HG02943 (cell line): ENCODE measurements around the gene ROR2.
"Not testable (repeated sequence)": the region's sequence is repeated elsewhere in the genome, so short reads cannot be mapped to it uniquely, and the experiment has no call there.

Experiments
- ATAC-seq: cut with Tn5 transposase; IDR thresholded peaks from one replicate; pipeline ENCODE4 v1.9.1; 2021; ENCODE audit warnings: mild to moderate bottlenecking, low read depth, moderate library complexity; ENCODE audit not compliant: unreplicated experiment

ROR2 gene

DNA sequence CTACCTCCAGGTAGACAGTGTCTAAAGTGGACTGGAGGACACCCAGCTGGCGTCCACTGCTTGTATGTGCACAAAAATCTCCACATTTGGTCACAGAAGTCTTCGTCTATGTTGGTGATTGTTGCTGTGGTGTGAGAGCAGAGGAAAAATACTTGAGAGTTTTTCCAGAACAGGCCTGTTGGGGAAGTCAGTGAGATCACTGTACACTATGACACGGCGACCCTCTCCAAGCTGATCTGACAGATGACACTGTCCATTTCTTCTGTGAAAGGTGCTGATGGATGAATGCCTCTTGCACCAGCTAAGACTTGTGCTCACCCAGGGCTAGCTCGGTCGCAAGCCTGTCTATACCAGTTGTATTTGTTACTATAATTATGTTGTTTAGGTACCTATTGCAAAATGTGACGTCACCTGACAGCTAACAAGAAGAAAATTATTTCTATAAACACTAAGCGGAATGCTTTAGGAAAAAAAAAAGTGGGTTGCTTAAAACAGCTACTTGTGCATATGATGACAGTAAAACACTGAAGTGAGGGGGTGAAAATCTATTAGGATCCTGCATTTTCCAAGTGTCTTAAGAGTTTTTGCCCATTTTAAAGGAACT, 142.3 kb downstream of the ROR2 start:
- no peak for ATAC-seq

DNA sequence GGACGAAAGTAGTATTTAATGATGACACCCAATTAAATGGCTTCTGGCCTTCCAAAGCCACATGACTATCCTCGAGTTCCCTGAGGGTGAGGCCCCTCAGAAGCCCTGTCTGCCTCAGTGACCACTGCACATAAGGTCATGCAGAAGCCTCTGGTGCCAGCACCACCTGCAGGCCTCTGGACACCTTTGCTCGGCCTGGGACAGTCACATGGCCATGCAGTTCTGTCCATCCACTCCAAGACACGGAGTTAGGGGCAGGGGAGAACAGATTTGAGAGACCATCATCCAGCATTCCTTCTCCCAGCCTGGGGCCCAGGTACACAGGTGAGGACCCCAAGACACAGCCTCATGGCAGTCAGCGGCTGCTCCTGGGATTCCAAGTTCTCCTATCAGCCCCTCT, 145.0 kb downstream of the ROR2 start:
- no peak for ATAC-seq

DNA sequence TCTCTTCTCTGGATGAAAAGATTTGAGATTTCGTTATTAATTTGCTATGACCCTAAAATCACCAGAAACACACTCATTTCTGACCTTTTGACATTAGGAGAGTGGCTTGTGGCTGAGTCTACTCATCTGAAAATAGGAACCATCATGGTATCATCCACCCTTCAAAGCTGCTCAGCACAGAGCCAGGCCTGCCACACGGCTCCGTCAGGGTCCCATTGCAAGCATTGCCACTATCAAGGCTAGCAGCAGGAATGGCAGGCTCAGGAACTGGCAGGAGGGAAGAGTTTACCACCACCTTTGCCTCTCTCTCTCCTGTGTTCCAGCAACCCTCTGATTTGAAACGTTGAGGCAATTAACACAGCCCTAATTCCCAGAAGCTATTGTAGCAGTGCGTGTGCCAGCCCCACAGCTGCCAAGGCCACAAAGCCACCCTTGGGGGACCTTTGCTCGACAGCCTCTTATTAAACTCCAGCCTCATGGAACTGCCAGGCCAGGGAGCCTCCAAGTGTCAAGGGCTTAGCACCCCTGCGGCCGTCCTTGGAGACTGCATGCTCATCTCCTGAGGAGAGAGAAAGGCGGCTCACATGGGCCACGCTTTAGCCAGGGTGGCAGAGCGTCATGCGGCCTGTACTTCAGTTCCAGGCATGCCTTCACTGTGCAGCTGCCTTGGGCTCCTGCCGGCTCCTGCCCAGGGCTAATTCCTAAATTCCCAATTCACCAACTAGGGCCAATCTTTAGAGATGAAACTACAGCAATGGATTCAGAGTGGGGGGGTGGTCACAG, 145.9 kb downstream of the ROR2 start:
- ATAC-seq, result no peak

DNA sequence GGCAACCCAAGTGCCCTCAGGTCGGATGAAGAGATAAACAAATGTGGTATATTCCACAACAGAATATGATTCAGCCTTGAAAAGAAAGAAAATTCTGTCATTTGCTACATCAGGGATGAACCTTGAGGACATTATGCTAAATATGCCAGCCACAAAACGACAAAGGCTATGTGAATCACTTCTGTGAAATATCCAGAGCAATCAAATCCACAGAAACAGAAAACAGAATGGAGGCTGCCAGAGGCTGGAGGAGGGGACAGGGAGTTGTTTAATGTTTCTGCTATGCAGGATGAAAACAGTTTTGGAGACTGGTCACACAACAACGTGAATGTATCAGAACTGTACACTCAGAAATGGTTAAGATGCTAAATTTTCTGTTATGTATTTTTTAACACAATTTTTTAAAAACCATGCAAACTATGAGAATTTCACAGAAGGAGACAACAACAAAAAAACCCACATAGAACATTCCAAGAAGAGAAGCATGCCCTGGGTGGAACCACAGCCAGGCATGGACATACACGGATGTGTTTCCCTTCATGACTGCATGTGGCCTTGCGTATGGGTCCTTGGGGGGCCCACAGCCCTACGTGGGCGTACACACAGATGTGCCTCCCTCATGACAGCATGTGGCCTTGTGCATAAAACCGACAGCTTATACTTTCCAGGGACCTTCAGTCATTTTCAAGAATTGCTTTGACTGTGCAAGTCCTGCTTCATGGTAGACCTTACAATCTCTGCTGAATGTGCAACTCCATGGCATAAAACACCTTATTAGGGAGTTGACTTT, 146.7 kb downstream of the ROR2 start:
- no peak for ATAC-seq

DNA sequence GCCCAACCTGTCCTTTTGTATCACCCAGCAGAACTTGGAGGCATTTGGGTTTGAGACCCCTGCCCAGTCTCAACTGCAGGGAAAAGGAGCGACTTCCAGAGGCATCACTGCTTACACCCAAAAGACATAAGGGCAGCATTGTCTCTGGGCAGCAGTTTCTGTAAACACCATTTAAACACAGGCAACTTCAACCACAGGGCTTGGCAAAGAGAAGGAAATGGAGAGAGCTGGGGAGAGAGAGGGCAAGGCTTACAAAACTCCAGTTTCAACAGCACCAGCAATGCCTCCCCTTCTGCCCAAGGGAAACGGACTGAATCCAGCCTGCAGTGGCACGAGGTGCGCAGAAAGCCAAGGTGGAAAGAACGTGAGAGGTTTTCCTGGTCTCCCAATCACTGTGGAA, 147.6 kb downstream of the ROR2 start:
- ATAC-seq, result no peak

DNA sequence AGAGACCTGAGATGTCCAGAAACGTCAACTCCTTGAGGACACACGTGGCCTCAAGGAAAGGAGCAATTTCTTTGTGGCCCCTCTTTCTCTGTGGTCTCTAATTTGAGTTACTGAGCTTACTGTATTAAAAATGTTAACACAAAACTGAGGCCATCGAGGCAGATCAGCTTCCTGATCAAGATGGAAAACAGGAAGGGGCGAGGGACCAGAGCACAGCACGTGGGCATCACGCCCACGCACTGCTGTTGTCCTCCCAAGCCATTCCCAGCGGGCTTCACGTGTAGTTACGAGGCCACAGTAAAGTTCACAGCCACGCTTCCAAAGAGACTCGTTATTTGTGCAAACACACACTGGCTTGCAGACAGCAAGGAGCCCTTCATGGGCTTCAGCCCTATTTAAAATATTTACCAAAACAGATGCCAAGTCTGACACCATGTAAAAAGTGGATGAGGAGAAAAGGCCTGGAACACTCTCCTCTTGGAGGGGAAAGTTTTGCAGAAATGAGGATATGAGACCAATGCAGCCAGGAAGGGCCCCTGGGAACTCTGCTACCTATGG, 149.5 kb downstream of the ROR2 start:
- no peak for ATAC-seq

DNA sequence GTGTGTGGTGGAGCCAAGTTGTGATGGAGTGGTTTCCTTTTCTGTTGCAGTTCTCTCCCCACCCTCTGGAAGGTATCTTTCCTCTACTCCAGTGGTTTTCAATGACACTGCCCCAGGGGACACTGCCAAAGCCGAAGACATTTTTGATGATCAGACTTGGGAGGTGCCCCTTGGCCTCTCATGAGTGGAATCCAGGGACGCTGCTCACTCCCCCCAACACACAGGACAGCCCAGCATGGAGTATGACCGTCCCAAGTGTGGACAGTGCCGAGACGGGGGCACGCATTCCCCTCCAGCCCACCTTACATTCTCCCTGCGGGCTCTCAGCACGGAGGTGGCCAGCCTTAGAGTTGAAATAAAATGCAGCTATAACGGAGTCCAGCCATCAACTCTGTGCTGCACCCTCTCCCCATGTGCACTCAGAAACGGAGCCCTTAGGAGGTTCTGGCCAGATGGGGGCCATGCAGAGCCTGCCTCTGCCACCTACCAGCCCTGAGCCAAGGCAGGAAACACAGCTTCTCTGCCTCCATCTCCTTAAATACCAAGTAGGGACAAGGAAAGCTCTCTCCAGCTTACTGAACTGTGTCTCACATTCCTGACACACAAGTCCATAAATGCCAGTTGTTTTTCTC, 150.8 kb downstream of the ROR2 start:
- no peak for ATAC-seq

DNA sequence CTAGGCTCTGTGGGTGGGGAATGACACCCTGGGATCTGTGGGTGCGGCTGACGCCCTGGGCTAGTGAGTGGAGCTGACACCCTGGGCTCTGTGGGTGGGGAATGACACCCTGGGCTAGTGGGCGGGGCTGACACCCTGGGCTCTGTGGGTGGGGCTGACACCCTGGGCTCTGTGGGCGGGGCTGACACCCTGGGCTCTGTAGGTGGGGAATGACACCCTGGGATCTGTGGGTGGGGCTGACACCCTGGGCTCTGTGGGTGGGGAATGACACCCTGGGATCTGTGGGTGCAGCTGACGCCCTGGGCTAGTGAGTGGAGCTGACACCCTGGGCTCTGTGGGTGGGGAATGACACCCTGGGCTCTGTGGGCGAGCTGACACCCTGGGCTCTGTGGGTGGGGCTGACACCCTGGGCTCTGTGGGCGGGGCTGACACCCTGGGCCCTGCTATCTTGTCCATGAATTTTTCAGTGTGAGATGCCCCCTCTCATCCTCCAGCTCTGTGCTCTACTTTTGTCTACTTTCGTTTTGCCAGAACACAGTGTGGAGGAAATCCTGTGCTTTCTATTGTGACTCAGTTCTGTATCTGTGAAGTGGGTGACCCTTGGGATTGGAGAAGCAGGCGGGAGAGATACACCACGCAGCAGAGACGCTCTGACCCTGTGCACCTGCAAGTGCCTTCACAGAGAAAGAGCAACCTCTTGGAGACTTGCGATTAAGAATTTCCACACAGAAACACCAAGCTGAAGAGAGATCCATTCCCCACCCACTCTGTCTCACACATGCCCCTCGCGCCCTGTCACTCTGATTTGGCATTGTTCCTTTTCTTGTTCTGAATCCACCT, 151.5 kb downstream of the ROR2 start:
- ATAC-seq, result not testable (repeated sequence)

DNA sequence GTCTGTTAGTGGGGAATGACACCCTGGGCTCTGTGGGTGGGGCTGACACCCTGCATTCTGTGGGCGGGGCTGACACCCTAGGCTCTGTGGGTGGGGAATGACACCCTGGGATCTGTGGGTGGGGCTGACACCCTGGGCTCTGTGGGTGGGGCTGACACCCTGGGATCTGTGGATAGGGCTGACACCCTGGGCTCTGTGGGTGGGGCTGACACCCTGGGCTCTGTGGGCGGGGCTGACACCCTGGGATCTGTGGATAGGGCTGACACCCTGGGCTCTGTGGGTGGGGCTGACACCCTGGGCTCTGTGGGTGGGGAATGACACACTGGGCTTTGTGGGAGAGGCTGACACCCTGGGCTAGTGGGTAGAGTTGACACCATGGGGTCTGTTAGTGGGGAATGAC, 152.5 kb downstream of the ROR2 start:
- ATAC-seq, result not testable (repeated sequence)

DNA sequence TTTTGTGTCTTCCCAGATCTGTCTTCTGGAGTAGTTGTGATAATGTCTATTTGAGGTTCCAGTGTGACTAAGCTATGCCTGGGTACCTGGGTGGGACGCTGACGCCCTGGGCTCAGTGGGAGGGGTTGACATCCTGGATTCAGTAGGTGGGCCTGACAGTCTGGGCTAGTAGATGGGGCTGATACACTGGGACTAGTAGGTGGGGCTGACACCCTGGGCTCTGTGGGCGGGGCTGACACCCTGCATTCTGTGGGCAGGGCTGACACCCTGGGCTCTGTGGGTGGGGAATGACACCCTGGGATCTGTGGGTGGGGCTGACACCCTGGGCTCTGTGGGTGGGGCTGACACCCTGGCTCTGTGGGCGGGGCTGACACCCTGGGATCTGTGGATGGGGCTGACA, 153.5 kb downstream of the ROR2 start:
- ATAC-seq, result not testable (repeated sequence)

DNA sequence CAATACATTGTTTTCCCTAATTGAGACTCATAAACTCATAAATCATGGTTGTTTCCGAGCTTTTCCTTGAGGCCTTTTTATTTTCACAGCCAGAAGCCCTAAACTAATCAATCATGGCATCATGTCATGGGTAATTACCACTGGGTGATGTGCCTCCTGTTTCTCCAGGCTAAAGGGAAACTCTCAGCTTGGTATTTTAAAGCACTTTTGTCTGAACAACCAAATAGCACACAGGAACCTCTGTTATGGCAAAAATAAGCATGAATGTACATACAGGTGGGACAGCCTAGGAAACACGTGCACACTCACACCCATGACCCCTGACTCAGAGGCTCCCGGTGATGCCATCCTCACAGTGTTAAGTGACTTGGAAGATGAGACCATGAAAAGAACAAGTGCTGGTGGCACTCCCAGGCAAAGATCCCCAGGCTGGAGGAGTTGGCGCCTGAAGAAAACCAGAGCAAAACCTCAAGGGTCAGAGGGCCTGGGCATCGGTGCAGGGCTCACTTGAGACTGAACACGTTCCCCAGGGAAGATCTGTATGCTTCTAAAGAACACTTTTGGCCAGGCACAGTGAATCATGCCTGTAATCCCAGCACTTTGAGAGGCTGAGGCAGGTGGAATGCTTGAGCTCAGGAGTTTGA, 154.3 kb downstream of the ROR2 start:
- ATAC-seq, result no peak

DNA sequence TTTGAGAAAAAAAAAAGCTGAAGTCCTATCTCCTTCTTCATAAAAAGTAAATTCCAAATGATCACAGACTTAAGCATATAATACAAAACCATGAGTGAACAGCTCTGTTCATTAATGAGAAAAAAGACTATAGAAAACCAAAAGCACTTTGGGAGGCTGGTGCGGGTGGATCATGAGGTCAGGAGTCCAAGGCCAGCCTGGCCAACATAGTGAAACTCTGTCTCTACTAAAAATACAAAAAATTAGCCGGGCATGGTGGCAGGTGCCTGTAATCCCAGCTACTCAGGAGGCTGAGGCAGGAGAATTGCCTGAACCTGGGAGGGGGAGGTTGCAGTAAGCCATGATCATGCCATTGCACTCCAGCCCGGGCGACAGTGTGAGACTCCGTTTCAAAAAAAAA, 156.7 kb downstream of the ROR2 start:
- ATAC-seq, result not testable (repeated sequence)

DNA sequence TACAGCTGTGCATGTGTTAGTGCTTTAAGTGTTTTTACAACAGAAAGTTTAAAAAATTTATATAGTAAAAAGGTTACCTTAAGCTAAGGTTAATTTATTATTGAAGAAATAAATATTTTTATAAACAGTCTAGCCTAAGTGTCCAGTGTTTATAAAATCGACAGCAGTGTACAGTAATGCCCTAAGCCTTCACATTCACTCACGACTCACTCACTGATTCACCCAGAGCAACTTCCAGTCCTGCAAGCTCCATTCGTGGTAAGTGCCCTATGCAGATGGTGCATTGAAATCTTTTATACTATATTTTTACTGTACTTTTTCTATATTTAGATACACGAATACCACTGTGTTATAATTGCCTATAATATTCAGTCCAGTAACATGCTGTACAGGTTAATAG, 159.1 kb downstream of the ROR2 start:
- ATAC-seq, result no peak

DNA sequence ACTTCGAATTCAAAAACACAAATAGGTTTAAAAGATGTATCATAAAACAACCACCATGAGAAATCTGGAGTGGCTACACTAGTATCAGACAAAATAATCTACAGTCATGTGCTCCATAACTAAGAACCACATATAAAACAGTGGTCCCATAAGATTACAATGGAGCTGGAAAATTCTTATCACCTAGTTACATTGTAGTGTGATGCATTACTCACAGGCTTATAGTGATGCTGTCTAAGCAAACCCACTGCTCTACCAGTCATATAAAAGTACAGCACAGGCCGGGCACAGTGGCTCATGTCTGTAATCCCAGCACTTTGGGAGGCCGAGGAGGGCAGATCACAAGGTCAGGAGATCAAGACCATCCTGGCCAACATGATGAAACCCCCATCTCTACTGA, 160.1 kb downstream of the ROR2 start:
- no peak for ATAC-seq

DNA sequence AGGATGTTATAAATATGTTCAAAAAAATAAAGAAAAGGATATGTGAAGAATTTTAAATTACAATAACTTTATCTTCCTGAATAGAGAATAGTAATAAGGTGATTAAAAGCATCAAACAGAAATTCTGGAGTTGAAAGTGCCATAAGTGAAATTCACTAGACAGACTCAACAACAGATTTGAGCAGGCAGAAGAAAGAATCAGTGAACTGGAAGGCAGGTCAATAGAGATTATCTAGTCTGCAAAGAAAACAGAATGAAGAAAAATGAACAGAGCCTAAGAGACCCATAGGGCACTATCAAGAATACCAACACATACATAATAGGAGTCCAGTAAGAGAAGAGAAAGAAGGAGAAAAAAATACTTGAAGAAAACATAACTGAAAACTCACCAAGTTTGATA, 162.1 kb downstream of the ROR2 start:
- no peak for ATAC-seq

DNA sequence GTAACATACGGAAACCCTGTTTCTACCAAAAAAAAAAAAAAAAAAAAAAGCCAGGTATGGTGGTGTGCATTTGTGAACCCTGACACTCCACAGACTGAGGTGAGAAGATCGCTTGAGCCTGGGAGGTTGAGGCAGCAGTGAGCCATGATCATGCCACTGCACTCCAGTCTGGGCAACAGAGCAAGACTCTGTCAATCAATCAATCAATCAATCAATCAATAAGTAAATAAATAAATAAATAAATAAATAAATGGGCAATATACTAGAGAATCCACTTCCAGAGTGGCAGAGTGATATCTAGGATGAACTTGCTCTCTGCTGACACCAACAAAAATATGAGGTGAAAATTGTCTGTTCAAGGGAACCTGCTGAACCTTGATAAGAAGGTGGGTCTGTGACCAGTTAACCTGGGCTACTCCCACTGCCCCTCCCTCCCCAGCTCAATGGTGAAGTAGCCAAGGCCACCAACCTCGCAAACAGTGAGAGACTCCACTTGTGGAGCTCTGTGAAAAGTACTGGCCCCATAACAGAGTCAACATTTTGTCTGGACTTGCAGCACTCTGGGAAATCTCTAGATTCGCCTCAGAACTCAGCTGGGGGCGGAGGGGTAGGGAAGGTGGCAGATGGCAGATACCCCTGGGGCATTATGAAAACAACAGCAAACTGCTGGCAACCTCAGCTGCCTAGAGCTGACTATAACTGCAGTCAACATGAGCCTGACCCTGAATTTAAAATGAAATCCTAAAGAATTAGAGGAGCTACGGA, 163.7 kb downstream of the ROR2 start:
- no peak for ATAC-seq

DNA sequence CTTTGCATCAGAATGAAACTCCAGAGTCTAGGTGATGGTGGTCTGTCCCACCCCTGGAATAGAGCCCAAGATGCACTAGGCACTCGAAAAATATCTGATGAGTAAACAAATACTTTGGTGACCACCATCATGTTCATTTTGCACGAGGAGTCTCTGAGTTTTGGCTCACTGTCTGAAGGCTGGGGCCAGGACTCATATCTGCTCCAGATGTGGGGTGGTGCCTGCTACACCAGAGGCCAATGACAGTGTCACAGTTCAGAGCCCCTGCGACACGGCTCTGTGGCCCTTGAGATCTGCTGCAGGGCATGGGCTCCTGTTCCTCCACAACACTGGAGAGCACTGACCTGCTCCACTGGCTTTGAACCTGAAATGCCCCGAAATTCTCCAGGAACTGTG, 164.6 kb downstream of the ROR2 start:
- ATAC-seq, result no peak

DNA sequence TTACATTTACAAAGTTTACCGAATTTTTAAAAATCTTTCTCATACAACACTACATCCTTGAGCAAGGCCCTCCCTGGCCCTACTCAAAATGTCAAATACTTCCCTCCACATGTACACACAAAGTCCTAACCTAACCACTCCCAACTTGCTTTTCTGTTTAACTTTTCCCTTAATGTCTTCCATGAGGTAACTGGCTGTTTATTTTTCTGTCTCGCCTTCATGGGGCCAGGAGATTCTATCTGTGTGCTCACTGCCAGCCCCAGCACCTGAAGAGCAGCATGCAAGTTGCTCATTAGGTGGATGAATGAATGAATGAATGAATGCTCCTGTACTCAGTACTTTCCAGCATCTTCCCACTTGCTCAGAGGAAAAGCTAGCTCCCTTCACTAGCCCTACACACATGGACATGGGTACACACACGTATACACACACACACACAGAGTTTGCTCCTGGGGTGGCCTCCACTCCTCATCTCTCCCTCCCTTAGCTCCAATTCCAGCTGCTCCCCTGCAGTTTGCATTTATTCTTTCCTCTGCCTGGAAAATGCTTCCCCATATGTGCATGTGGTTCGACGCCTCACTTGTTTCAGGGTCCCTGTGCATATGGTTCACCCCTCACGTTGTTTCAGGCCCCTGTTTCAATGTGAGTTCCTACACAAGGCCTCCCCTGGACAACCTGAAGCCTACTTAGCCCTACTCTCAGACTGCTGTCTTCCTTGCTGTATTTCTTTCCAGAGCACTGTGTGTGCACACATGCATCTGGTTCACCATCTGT, 165.2 kb downstream of the ROR2 start:
- ATAC-seq, result no peak
